Measurements from ENCODE around the gene GCSAM.

- TF ChIP-seq POLR2A (IDR thresholded peaks at IDR 0.05) (no peak), CTCF (IDR thresholded peaks at IDR 0.05) (no peak)
Measured at GRCh38 chr3:112126511-112126911, 6.5 kb downstream of the GCSAM start.

Measured in testis (tissue), 2 donors.